SU-DHL-6 (cell line): ENCODE data around the gene GPR84.

ENCODE experiments used
- CTCF ChIP-seq: fragments of 200-600 bp; sonication (generic); IDR thresholded peaks from one replicate; pipeline ENCODE4 v1.5.1; 2017; ENCODE audit warnings: antibody characterized with exemption, mild to moderate bottlenecking, low read length, moderate library complexity; ENCODE audit not compliant: insufficient read depth, poor library complexity, severe bottlenecking
- EZH2phosphoT487 ChIP-seq: fragments of 200-600 bp; sonication (generic), shearing (Covaris generic); conservative IDR thresholded peaks from 2 replicates; pipeline ENCODE4 v1.6.1; 2018; ENCODE audit warnings: mild to moderate bottlenecking, antibody characterized with exemption, low read length, moderate library complexity, mixed read lengths

- TF ChIP-seq CTCF (no peak), EZH2phosphoT487 (no peak)
These were observed 32.8 kb downstream of the GPR84 start for GRCh38 chr12:54331461-54331860.
